SK-N-SH (cell line): ENCODE results near the gene WWC2. TPM values are rescaled to one million over a fixed set of nuclear protein-coding genes. Genes with fewer than 3 reads are reported as not detected.

ENCODE experiments used
- CTCF ChIA-PET: fragments of 300-600, 350-600 bp; formaldehyde crosslinking; extraction: SDS; loops from one replicate; lab custom pipeline; 2021; lab: Yijun Ruan, JAX
- POLR2A ChIA-PET: fragments of 350-600 bp; sonication (Branson Sonifier 250); formaldehyde crosslinking; extraction: SDS; loops from one replicate; lab custom pipeline; 2020; ENCODE audit warnings: antibody characterized with exemption, inconsistent platforms; lab: Yijun Ruan, JAX
- DNase-seq: peaks from one replicate; pipeline ENCODE4 v3.0.0; 2012
- H2AFZ ChIP-seq: fragments of 200-600 bp; sonication (generic); 2 replicates; pipeline ENCODE4 v1.8.1; 2016; ENCODE audit warnings: antibody characterized with exemption, mild to moderate bottlenecking, low read depth
- H3F3A ChIP-seq: fragments of 200-600 bp; sonication (generic); replicated peaks from 2 replicates; pipeline ENCODE3; 2016; ENCODE audit warnings: antibody characterized with exemption, mild to moderate bottlenecking; ENCODE audit not compliant: insufficient read depth
- H3K27ac ChIP-seq, 2 experiments: fragments of 200-500 bp in 1 of 2; fragments of 200-600 bp in 1 of 2; sonication (Bioruptor generic) in 1 of 2; sonication (generic), shearing (Covaris generic) in 1 of 2; 2 replicates each; pipeline versions ENCODE4 v1.5.1 to v1.6.1; 2014 to 2016; ENCODE audit warnings: low read depth in 2 of 2, inconsistent platforms in 1 of 2, low read length in 1 of 2, mild to moderate bottlenecking in 1 of 2, mixed read lengths in 1 of 2
- H3K27me3 ChIP-seq: fragments of 200-600 bp; sonication (generic), shearing (Covaris generic); 2 replicates; pipeline ENCODE4 v1.6.1; 2016; ENCODE audit warnings: mixed run types; ENCODE audit not compliant: insufficient read depth
- H3K36me3 ChIP-seq, 2 experiments: fragments of 200-500 bp in 1 of 2; fragments of 200-600 bp in 1 of 2; sonication (Bioruptor generic) in 1 of 2; sonication (generic) in 1 of 2; replicated peaks in 1 of 2; 2 replicates each; pipeline versions ENCODE3 to v1.5.1; 2014 to 2016; ENCODE audit warnings: low read length in 1 of 2, mild to moderate bottlenecking in 1 of 2; ENCODE audit not compliant: insufficient read depth in 2 of 2, control insufficient read depth in 1 of 2
- H3K4me1 ChIP-seq, 2 experiments: fragments of 200-500 bp in 1 of 2; fragments of 200-600 bp in 1 of 2; sonication (Bioruptor generic) in 1 of 2; sonication (generic), shearing (Covaris generic) in 1 of 2; 2 replicates each; pipeline versions ENCODE4 v1.5.1 to v1.6.1; 2014 to 2016; ENCODE audit warnings: low read depth in 1 of 2, low read length in 1 of 2, mixed run types in 1 of 2; ENCODE audit not compliant: insufficient read depth in 2 of 2, control insufficient read depth in 1 of 2
- H3K4me2 ChIP-seq: fragments of 200-600 bp; sonication (generic), shearing (Covaris generic); 2 replicates; pipeline ENCODE4 v1.6.1; 2017; ENCODE audit warnings: mixed run types
- H3K4me3 ChIP-seq, 2 experiments: fragments of 200-500 bp in 1 of 2; fragments of 200-600 bp in 1 of 2; sonication (Bioruptor generic) in 1 of 2; sonication (generic), shearing (Covaris generic) in 1 of 2; 2 replicates each; pipeline versions ENCODE4 v1.5.1 to v1.8.1; 2014 to 2016; ENCODE audit warnings: low read depth in 2 of 2, inconsistent platforms in 1 of 2, low read length in 1 of 2, mild to moderate bottlenecking in 1 of 2, mixed read lengths in 1 of 2, moderate library complexity in 1 of 2
- H3K79me2 ChIP-seq: fragments of 200-600 bp; sonication (generic); 2 replicates; pipeline ENCODE4 v1.8.1; 2017; ENCODE audit warnings: mild to moderate bottlenecking; ENCODE audit not compliant: insufficient read depth
- H3K9ac ChIP-seq: fragments of 200-600 bp; sonication (generic); 2 replicates; pipeline ENCODE4 v1.6.1; 2017; ENCODE audit warnings: mixed run types
- H3K9me2 ChIP-seq: fragments of 200-600 bp; sonication (generic); 2 replicates; pipeline ENCODE4 v1.6.1; 2017; ENCODE audit warnings: mixed run types
- H3K9me3 ChIP-seq: fragments of 200-600 bp; sonication (generic); 2 replicates; pipeline ENCODE4 v1.6.1; 2017; ENCODE audit warnings: mixed run types, mild to moderate bottlenecking, moderate library complexity
- H4K20me1 ChIP-seq: fragments of 200-600 bp; sonication (generic); 2 replicates; pipeline ENCODE4 v1.6.1; 2017; ENCODE audit warnings: mild to moderate bottlenecking, mixed run types; ENCODE audit not compliant: insufficient read depth
- CHD2 ChIP-seq: fragments of 150-350 bp; IDR thresholded peaks from 2 replicates; pipeline ENCODE4 v1.6.1; 2018; ENCODE audit warnings: low read length; ENCODE audit not compliant: partially characterized antibody
- EZH2phosphoT487 ChIP-seq: fragments of 200-600 bp; sonication (generic); IDR thresholded peaks from 2 replicates; pipeline ENCODE4 v1.6.1; 2017; ENCODE audit warnings: low read depth, mixed run types, mild to moderate bottlenecking, antibody characterized with exemption, moderate library complexity, borderline replicate concordance
- JUND ChIP-seq: IDR thresholded peaks from 2 replicates; pipeline ENCODE4 v1.4.0; 2012
- MEF2A ChIP-seq: IDR thresholded peaks from 2 replicates; pipeline ENCODE4 v1.4.0; 2012; ENCODE audit warnings: low read depth, borderline replicate concordance
- POLR2AphosphoS5 ChIP-seq: IDR thresholded peaks from 2 replicates; pipeline ENCODE4 v1.6.1; 2012; ENCODE audit warnings: low read depth, low read length
- RFX5 ChIP-seq: IDR thresholded peaks from 2 replicates; pipeline ENCODE4 v1.6.1; 2012; ENCODE audit warnings: mild to moderate bottlenecking, improper control_type of control experiment, low read length
- SMC3 ChIP-seq: IDR thresholded peaks from 2 replicates; pipeline ENCODE4 v1.6.1; 2012; ENCODE audit warnings: low read depth, low read length, improper control_type of control experiment
- TCF12 ChIP-seq: IDR thresholded peaks from 2 replicates; pipeline ENCODE4 v1.4.0; 2012
- WGBS: methylation state at CpG from one replicate; pipeline ENCODE4 v1.1.6; 2017; ENCODE audit warnings: low lambda C conversion rate; 5-methylcytosine and 5-hydroxymethylcytosine counted together
- polyA plus RNA-seq, 3 experiments: library from polyadenylated mRNA; depleted of rRNA; stranded (reverse); fragments of >200 nt; gene quantifications; 2 replicates each; pipeline ENCODE4 v1.2.3, GENCODE V29; 2012
- TF ChIP-seq, protein P1 (sequence below): fragments of 200-600 bp; sonication (generic); IDR thresholded peaks from 2 replicates; pipeline ENCODE4 v1.6.1; 2017; ENCODE audit warnings: antibody characterized with exemption, mild to moderate bottlenecking, moderate library complexity
- TF ChIP-seq, protein P2 (sequence below): IDR thresholded peaks from 2 replicates; pipeline ENCODE4 v1.6.1; 2012; ENCODE audit warnings: mild to moderate bottlenecking, low read depth, low read length, moderate library complexity
- TF ChIP-seq, protein P3 (sequence below): fragments of 150-350 bp; IDR thresholded peaks from 2 replicates; pipeline ENCODE4 v1.6.1; 2017; ENCODE audit warnings: antibody characterized with exemption, low read length, low read depth, borderline replicate concordance
- TF ChIP-seq, protein P4 (sequence below): IDR thresholded peaks from 2 replicates; pipeline ENCODE4 v1.4.0; 2012; ENCODE audit warnings: low read depth, borderline replicate concordance
- TF ChIP-seq, protein P5 (sequence below): IDR thresholded peaks from 2 replicates; pipeline ENCODE4; 2012

The WWC2 gene
- polyA plus RNA-seq, 1 of the 3 experiments (the other 2 are of a cell fraction) = 18.4 TPM

DNA sequence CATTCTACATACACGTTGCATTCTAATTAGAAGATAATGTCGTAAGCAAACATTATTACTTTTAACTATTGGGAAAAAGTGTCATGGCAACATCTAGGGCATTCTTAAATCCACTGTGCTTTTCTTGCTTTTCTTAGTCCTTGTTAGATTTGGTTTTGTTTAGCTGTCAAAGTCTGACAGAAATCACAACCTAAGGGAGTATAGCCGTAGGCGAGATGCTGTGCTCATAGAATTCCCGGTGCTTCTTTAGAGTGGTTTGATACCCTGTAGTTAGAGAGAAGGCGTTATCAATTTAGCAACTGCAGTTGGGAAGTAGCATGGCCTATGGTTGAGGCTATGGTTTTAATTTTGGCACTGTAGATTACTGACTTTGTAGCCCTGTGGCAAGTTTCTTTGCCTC, 45.7 kb downstream of the WWC2 start:
- Histone ChIP-seq H2AFZ (no peak overlapping the region), H3K79me2 (peaks cover 85% of the 10 kb centered on the region), H3K9me3 (no peaks in the 10 kb centered on the region), H4K20me1 (peaks cover 22% of the 10 kb centered on the region), H3K9ac (no peak overlapping the region), H3K9me2 (no peaks in the 10 kb centered on the region), H3K4me2 (no peak overlapping the region), H3K27me3 (no peaks in the 10 kb centered on the region), H3K27ac (peak overlapping the region in 1 of 2 experiments; percentile 96; a peak in 2 of 4 replicates), H3K4me1 (peaks cover 32 to 35% of the 10 kb centered on the region in 2 experiments), H3K36me3 (no peaks in the 10 kb centered on the region), H3K4me3 (no peak overlapping the region), H3F3A (peaks cover 42% of the 10 kb centered on the region)
- POLR2A ChIA-PET = no interaction called here
- WGBS = 89% methylated on average over 6 of the region's 6 CpGs
- CTCF ChIA-PET = no interaction called here
- TF ChIP-seq RFX5 = no peak
- TF ChIP-seq, protein P1, sequence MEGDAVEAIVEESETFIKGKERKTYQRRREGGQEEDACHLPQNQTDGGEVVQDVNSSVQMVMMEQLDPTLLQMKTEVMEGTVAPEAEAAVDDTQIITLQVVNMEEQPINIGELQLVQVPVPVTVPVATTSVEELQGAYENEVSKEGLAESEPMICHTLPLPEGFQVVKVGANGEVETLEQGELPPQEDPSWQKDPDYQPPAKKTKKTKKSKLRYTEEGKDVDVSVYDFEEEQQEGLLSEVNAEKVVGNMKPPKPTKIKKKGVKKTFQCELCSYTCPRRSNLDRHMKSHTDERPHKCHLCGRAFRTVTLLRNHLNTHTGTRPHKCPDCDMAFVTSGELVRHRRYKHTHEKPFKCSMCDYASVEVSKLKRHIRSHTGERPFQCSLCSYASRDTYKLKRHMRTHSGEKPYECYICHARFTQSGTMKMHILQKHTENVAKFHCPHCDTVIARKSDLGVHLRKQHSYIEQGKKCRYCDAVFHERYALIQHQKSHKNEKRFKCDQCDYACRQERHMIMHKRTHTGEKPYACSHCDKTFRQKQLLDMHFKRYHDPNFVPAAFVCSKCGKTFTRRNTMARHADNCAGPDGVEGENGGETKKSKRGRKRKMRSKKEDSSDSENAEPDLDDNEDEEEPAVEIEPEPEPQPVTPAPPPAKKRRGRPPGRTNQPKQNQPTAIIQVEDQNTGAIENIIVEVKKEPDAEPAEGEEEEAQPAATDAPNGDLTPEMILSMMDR = no peak
- TF ChIP-seq MEF2A = no peak
- TF ChIP-seq, protein P2, sequence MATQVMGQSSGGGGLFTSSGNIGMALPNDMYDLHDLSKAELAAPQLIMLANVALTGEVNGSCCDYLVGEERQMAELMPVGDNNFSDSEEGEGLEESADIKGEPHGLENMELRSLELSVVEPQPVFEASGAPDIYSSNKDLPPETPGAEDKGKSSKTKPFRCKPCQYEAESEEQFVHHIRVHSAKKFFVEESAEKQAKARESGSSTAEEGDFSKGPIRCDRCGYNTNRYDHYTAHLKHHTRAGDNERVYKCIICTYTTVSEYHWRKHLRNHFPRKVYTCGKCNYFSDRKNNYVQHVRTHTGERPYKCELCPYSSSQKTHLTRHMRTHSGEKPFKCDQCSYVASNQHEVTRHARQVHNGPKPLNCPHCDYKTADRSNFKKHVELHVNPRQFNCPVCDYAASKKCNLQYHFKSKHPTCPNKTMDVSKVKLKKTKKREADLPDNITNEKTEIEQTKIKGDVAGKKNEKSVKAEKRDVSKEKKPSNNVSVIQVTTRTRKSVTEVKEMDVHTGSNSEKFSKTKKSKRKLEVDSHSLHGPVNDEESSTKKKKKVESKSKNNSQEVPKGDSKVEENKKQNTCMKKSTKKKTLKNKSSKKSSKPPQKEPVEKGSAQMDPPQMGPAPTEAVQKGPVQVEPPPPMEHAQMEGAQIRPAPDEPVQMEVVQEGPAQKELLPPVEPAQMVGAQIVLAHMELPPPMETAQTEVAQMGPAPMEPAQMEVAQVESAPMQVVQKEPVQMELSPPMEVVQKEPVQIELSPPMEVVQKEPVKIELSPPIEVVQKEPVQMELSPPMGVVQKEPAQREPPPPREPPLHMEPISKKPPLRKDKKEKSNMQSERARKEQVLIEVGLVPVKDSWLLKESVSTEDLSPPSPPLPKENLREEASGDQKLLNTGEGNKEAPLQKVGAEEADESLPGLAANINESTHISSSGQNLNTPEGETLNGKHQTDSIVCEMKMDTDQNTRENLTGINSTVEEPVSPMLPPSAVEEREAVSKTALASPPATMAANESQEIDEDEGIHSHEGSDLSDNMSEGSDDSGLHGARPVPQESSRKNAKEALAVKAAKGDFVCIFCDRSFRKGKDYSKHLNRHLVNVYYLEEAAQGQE = no peak
- TF ChIP-seq, protein P3, sequence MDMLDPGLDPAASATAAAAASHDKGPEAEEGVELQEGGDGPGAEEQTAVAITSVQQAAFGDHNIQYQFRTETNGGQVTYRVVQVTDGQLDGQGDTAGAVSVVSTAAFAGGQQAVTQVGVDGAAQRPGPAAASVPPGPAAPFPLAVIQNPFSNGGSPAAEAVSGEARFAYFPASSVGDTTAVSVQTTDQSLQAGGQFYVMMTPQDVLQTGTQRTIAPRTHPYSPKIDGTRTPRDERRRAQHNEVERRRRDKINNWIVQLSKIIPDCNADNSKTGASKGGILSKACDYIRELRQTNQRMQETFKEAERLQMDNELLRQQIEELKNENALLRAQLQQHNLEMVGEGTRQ = no peak
- no peak for TF ChIP-seq POLR2AphosphoS5
- no peak for TF ChIP-seq TCF12
- TF ChIP-seq SMC3 = no peak
- TF ChIP-seq EZH2phosphoT487 = no peak
- TF ChIP-seq, protein P4, sequence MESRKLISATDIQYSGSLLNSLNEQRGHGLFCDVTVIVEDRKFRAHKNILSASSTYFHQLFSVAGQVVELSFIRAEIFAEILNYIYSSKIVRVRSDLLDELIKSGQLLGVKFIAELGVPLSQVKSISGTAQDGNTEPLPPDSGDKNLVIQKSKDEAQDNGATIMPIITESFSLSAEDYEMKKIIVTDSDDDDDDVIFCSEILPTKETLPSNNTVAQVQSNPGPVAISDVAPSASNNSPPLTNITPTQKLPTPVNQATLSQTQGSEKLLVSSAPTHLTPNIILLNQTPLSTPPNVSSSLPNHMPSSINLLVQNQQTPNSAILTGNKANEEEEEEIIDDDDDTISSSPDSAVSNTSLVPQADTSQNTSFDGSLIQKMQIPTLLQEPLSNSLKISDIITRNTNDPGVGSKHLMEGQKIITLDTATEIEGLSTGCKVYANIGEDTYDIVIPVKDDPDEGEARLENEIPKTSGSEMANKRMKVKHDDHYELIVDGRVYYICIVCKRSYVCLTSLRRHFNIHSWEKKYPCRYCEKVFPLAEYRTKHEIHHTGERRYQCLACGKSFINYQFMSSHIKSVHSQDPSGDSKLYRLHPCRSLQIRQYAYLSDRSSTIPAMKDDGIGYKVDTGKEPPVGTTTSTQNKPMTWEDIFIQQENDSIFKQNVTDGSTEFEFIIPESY = no peak
- no peak for TF ChIP-seq JUND
- no peak for TF ChIP-seq CHD2
- TF ChIP-seq, protein P5, sequence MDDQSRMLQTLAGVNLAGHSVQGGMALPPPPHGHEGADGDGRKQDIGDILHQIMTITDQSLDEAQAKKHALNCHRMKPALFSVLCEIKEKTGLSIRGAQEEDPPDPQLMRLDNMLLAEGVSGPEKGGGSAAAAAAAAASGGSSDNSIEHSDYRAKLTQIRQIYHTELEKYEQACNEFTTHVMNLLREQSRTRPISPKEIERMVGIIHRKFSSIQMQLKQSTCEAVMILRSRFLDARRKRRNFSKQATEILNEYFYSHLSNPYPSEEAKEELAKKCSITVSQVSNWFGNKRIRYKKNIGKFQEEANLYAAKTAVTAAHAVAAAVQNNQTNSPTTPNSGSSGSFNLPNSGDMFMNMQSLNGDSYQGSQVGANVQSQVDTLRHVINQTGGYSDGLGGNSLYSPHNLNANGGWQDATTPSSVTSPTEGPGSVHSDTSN = no peak
- DNase-seq = no peak
